Measurements from ENCODE around the gene HHIP. TPM values are rescaled to one million over a fixed set of nuclear protein-coding genes. Genes with fewer than 3 reads are reported as not detected.
"Not testable (repeated sequence)": the region's sequence is repeated elsewhere in the genome, so short reads cannot be mapped to it uniquely, and the experiment has no call there.

HHIP gene
- total RNA-seq, 2 donors from 2014 or later, result 0.79 to 0.90 TPM

GRCh38 chr4:144732584-144733428 lies 86.8 kb downstream of the HHIP start:
- no peak for DNase-seq (ENCODE audit: low spot score)
- intact Hi-C loops (cut with DNase I), result no loop called here

DNA sequence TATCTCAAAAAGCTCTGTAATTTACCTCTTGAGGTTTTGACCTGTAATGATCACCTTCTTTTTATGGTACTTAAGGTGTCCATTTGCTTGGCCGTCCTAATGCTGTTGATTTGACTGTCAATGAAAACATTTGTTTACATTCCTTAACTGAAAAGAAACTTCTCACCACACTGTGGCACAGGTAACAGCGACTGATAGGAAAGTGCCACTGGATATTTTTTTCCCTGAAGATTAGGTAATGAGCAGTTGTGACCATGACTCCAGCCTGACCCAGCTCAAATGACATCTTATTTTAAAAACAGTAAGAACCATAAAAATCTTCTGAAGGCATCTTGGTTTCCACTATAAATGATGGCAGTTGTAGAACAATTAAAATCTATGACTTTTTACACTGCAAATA lies 87.6 kb downstream of the HHIP start:
- no peak for DNase-seq (ENCODE audit: low spot score)

DNA sequence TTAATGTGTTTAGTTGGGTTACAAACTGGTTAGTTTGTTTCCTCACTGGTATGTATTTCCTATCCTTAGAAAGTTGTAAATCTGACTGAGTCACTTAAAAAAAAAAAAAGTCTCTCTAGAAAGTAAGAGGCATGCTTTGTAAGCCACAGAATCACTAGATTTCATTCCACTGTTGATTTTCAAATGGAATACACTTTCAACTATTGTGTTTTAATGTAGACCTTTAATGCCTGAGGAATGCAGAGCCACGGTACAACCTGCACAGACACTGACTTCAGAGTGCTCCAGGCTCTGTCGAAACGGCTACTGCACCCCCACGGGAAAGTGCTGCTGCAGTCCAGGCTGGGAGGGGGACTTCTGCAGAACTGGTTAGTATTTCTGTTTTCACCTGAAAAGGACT lies 88.6 kb downstream of the HHIP start:
- no peak for DNase-seq (ENCODE audit: low spot score)
- intact Hi-C loops (cut with DNase I), result no loop called here

More for the DNA sequence above, 87.6 kb downstream of the HHIP start:
- intact Hi-C loops (cut with DNase I), result no loop called here

DNA sequence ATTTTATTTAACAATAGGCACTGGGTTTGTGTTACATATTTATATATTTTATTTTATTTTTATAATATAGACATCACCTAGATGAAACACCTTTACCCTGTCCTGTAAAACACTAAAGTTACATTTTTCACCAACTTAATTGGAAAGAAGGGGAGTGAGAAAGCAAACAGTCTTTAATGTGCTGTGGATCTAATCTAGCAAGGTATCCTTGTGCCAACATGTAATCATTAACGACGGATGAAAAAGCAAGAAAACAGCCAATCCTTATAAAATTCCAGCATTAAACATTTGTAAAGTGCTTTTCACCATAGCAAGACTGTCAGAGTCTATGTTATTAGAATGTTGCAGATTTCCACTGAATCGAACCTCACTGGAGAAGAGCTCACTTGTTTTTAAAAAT lies 92.7 kb downstream of the HHIP start:
- intact Hi-C loops (cut with DNase I), result no loop called here

GRCh38 chr4:144739511-144740033 lies 93.6 kb downstream of the HHIP start:
- intact Hi-C loops (cut with DNase I), result no loop called here
- no peak for DNase-seq (ENCODE audit: low spot score)

More for the DNA sequence above, 92.7 kb downstream of the HHIP start:
- DNase-seq (ENCODE audit: low spot score), result no peak

DNA sequence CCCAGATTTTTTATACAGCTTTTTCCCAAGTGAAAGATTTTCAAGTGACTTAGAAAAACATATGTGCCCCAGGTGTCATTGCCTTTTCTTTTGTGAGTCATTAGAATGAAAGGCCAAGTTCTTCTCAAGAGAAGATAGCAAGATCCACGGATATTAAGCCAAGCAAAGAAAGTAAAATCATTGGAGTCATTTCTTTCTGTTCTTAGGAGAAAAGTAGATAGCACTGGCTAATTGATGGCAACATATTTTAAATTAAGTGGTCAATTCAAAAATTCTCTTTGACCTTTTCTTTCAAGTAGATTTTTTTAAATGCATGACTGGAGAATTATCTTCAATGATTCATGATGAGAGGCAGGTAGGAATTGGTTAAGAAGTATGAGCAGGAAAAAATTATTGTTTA lies 94.4 kb downstream of the HHIP start:
- DNase-seq (ENCODE audit: low spot score), result no peak
- intact Hi-C loops (cut with DNase I), result no loop called here

- intact Hi-C loops (cut with DNase I), result no loop called here
Observed at GRCh38 chr4:144748814-144749555, 103.0 kb downstream of the HHIP start.

DNA sequence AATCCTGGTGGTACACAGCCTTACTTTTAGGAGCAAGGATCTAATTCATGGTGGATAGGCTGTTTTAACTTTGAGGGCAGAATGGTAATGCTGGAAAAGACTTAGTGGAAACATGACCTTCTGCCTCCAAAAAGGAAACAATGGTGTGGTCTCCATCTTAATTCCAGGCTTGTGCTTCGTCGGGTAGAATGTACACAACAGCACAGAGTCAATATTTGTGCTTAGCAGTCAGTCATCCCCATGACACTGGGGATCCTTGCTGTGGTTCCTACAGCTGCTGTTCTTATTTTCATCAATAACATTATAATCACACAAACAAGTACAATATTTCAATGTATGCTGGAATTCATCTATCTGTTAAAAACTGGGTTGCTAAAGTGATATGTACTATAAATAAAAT lies 104.4 kb downstream of the HHIP start:
- no peak for DNase-seq (ENCODE audit: low spot score)
- intact Hi-C loops (cut with DNase I), result no loop called here

More at GRCh38 chr4:144748814-144749555, 103.0 kb downstream of the HHIP start:
- no peak for DNase-seq (ENCODE audit: low spot score)

DNA sequence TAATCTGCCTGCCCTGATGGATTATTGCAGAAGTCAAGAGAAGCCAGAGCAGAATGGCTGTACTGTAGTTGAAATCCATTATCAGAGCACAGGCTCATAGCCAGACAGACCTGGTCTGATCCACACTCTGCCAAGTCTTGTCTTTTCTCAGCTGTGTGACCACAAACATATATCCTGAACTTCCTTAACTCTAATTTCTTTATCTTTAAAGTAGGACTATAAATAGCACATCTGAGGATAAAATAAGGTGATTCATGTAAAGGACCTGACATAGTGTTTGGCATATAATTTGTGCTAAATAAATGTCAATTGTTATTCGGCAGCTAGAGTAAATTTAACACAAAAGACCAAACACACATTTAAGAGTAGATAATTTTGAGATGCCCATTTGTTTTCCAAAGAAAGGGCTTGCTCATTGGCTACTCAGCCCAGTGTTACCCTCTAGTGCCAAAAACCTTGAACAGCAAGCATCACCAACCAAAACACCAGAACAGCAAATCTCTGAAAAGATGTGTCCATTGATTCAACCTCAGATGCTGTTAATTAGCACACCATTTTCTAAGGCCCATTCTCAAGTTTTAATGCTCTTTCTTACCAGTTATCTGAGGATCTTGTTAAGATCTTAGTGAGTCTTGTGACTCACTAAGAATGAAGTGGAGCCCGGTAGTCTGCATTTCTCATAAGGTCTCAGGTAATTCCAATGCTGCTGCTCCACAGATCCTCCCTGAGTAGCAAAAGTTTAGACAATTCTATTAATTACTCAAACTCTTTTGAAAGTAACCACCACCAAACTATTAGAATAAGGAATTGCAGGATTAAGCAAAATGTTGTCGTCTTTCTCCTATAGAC lies 108.8 kb downstream of the HHIP start:
- DNase-seq (ENCODE audit: low spot score), result no peak
- intact Hi-C loops (cut with DNase I), result no loop called here

DNA sequence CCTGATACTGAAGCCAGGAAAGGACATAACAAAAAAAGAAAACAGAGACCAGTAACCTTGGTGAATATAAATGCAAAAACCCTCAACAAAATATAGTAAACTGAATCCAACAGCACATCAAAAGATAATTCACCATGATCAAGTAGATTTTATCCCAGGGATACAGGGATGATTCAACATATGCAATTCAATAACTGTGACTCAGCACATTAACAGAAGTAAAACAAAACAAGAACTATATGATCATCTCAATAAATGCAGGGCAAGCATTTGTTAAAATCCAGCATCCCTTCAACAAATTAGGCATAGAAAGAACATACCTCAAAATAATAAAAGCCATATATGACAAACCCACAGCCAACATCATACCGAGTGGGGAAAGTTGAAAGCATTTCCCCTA lies 112.0 kb downstream of the HHIP start:
- intact Hi-C loops (cut with DNase I), result no loop called here
- DNase-seq (ENCODE audit: low spot score), result no peak

DNA sequence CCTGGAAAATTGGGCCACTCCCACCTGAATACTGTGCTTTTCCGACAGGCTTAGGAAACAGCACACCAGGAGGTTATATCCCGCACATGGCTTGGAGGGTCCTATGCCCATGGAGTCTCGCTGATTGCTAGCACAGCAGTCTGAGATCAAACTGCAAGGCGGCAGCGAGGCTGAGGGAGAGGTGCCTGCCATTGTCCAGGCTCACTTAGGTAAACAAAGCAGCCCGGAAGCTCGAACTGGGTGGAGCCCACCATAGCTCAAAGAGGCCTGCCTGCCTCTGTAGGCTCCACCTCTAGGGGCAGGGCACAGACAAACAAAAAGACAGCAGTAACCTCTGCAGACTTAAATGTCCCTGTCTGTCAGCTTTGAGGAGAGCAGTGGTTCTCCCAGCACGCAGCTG lies 122.9 kb downstream of the HHIP start:
- DNase-seq (ENCODE audit: low spot score); intact Hi-C loops (cut with DNase I): not testable (repeated sequence)

- intact Hi-C loops (cut with DNase I), result no loop called here
- DNase-seq (ENCODE audit: low spot score), result no peak
Observed at GRCh38 chr4:144778364-144778763, 132.4 kb downstream of the HHIP start.

GRCh38 chr4:144782345-144782744 lies 136.4 kb downstream of the HHIP start:
- intact Hi-C loops (cut with DNase I), result no loop called here
- no peak for DNase-seq (ENCODE audit: low spot score)

DNA sequence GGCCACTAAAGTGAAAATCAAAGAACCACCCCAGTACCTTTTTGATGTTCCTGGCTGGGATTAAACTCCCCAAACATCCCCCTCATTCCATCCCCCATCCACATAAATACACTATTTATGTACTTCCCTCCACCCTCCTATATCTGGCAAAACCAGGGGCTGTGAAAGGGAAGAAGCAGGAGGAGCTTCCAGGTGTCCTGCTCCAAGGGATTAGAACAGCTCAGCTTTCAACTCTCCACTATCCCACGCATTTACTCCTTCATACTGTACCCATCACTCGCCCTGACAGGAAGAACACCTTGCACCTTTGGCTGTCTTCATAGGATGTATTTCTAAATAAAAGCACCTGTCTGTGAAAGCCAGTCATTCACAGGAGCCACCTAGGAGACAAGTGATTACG lies 140.0 kb downstream of the HHIP start:
- intact Hi-C loops (cut with DNase I), result no loop called here
- DNase-seq (ENCODE audit: low spot score), result no peak

DNA sequence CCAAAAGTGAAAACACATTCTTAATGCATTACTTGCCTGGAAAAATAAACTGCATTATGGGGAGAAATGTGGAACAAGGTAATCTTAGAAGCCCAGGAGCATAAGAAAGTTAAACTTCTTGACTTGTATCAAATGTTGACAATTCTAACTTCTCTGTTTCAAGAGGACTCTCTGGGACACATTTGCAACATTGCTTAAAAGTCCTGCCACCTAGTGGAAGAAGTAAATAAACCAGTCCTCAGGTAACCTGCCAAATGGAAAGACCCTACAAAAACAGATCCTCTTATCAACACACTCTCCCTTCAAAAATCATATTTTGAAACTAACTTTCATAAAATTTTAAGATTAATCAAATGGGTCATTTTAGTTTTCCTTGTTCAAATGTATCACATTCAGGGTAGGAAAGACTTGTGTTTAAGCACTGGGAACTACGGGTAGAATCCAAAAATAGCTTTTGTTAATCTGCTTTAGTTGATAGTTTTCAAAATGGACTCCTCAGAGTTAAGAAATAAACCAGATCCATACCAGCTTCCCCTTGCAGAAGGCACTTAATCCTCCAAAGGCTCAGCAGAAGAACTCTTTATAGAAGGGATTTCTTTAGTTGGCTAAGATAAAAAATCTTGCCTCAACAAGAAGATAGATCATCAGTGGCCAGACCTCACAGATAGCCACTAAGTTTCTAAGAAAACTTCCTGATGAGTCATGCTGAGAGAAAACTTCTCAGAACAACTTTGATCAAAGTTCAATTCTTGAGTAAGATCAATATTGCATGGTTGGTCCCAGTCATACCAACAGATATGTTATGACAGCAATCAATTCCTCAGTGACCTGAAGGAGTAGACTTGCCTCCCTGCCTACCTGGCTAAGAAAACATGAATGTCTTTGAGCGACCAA lies 141.7 kb downstream of the HHIP start:
- intact Hi-C loops (cut with DNase I), result no loop called here
- no peak for DNase-seq (ENCODE audit: low spot score)

DNA sequence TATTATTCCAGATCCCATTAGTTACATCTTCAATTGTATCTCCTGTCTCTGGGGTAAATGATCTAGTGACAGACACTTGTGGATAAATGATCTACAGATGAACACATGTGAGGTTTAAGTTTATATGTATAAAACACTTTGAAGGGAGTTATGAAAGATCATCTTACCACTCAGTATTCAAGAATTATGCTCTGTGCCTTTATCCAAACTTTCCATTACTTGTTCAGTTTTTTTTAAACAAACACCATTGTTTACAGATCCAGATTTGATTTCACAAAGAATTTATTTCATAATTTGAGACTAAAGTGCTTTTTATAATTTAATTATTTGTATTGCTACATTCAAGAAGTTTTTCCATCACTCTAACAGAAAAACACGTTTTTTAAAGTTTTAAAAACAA lies 142.5 kb downstream of the HHIP start:
- intact Hi-C loops (cut with DNase I), result no loop called here
- DNase-seq (ENCODE audit: low spot score), result no peak

DNA sequence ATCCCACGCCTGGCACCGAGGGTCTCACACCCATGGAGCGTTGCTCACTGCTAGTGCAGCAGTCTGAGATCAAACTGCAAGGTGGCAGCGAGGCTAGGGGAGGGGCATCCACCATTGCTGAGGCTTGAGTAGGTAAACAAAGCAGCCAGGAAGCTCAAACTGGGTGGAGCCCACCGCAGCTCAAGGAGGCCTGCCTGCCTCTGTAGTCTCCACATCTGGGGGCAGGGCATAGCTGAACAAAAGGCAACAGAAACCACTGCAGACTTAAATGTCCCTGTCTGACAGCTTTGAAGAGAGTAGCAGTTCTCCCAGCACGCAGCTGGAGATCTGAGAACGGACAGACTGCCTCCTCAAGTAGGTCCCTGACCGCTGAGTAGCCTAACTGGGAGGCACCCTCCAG lies 146.0 kb downstream of the HHIP start:
- DNase-seq (ENCODE audit: low spot score); intact Hi-C loops (cut with DNase I): not testable (repeated sequence)

All from posterior vena cava (tissue), 2 donors.